ENCODE measurements around the gene KRT23. TPM values are rescaled to one million over a fixed set of nuclear protein-coding genes. Genes with fewer than 3 reads are reported as not detected.

The KRT23 gene
- polyA plus RNA-seq, 1 donor, result 0.19 TPM

Other genes starting within 250 kb of the KRT23 start
- gene KRT24, start 233.9 kb downstream of the KRT23 start, polyA plus RNA-seq (ENCODE audit: insufficient read length), result not detected
- not detected for gene KRT25, start 182.3 kb downstream of the KRT23 start, polyA plus RNA-seq (ENCODE audit: insufficient read length)
- not detected for gene KRT26, start 165.4 kb downstream of the KRT23 start, polyA plus RNA-seq (ENCODE audit: insufficient read length)
- not detected for gene KRT27, start 155.1 kb downstream of the KRT23 start, polyA plus RNA-seq (ENCODE audit: insufficient read length)
- not detected for gene KRT28, start 137.7 kb downstream of the KRT23 start, polyA plus RNA-seq (ENCODE audit: insufficient read length)
- gene KRT10, start 115.0 kb downstream of the KRT23 start, polyA plus RNA-seq (ENCODE audit: insufficient read length), result 35.8 TPM
- gene KRT12, start 70.4 kb downstream of the KRT23 start, polyA plus RNA-seq (ENCODE audit: insufficient read length), result 0.08 TPM
- gene KRT20, start 52.4 kb downstream of the KRT23 start, polyA plus RNA-seq (ENCODE audit: insufficient read length), result not detected
- gene KRT39, start 29.3 kb upstream of the KRT23 start, polyA plus RNA-seq (ENCODE audit: insufficient read length), result 7.2 TPM
- gene KRT40, start 46.7 kb upstream of the KRT23 start, polyA plus RNA-seq (ENCODE audit: insufficient read length), result 10.9 TPM
- gene KRTAP3-3, start 56.5 kb upstream of the KRT23 start, polyA plus RNA-seq (ENCODE audit: insufficient read length), result not detected
- 0.52 TPM for gene KRTAP3-2, start 62.3 kb upstream of the KRT23 start, polyA plus RNA-seq (ENCODE audit: insufficient read length)
- not detected for gene KRTAP3-1, start 71.5 kb upstream of the KRT23 start, polyA plus RNA-seq (ENCODE audit: insufficient read length)
- not detected for gene KRTAP1-5, start 89.6 kb upstream of the KRT23 start, polyA plus RNA-seq (ENCODE audit: insufficient read length)
- not detected for gene KRTAP1-4, start 92.5 kb upstream of the KRT23 start, polyA plus RNA-seq (ENCODE audit: insufficient read length)
- gene KRTAP1-3, start 97.2 kb upstream of the KRT23 start, polyA plus RNA-seq (ENCODE audit: insufficient read length), result not detected
- gene KRTAP1-1, start 103.8 kb upstream of the KRT23 start, polyA plus RNA-seq (ENCODE audit: insufficient read length), result not detected
- not detected for gene KRTAP2-1, start 109.7 kb upstream of the KRT23 start, polyA plus RNA-seq (ENCODE audit: insufficient read length)
- gene KRTAP2-2, start 117.6 kb upstream of the KRT23 start, polyA plus RNA-seq (ENCODE audit: insufficient read length), result not detected
- not detected for gene KRTAP2-3, start 122.5 kb upstream of the KRT23 start, polyA plus RNA-seq (ENCODE audit: insufficient read length)
- not detected for gene KRTAP2-4, start 128.2 kb upstream of the KRT23 start, polyA plus RNA-seq (ENCODE audit: insufficient read length)
- gene KRTAP4-7, start 146.5 kb upstream of the KRT23 start, polyA plus RNA-seq (ENCODE audit: insufficient read length), result not detected
- gene KRTAP4-8, start 160.5 kb upstream of the KRT23 start, polyA plus RNA-seq (ENCODE audit: insufficient read length), result not detected
- gene KRTAP4-16, start 164.6 kb upstream of the KRT23 start, polyA plus RNA-seq (ENCODE audit: insufficient read length), result not detected
- gene KRTAP4-9, start 167.7 kb upstream of the KRT23 start, polyA plus RNA-seq (ENCODE audit: insufficient read length), result not detected
- not detected for gene KRTAP4-11, start 180.7 kb upstream of the KRT23 start, polyA plus RNA-seq (ENCODE audit: insufficient read length)
- gene KRTAP4-12, start 186.5 kb upstream of the KRT23 start, polyA plus RNA-seq (ENCODE audit: insufficient read length), result not detected
- not detected for gene KRTAP4-6, start 202.9 kb upstream of the KRT23 start, polyA plus RNA-seq (ENCODE audit: insufficient read length)
- not detected for gene KRTAP4-5, start 212.2 kb upstream of the KRT23 start, polyA plus RNA-seq (ENCODE audit: insufficient read length)
- not detected for gene KRTAP4-4, start 223.1 kb upstream of the KRT23 start, polyA plus RNA-seq (ENCODE audit: insufficient read length)
- gene KRTAP4-3, start 230.6 kb upstream of the KRT23 start, polyA plus RNA-seq (ENCODE audit: insufficient read length), result not detected
- gene KRTAP4-2, start 240.6 kb upstream of the KRT23 start, polyA plus RNA-seq (ENCODE audit: insufficient read length), result not detected
- gene KRTAP4-1, start 247.3 kb upstream of the KRT23 start, polyA plus RNA-seq (ENCODE audit: insufficient read length), result not detected

Data from forelimb muscle (tissue), 1 donor.